ENCODE results near the gene RNF19B.

DNA sequence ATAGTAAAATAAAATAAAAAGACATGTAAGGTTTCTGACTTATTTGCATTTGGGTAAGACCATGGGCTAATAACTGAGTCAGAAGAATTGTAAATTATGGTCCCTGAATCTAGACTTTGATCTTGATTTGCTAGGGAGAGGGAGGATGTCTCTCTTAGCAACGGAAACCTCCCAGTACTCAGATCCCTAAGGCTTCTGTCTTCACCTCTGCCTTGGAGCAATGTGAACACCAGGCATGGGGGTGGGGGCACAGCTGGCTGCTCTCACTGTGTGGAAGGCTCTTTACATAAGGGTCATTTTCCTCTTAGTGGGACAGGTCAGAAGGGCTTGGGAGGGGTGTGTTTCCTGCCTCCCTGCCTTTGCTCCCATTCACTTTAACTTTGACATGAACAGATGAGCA lies 46.4 kb downstream of the RNF19B start:
- no peak for TF ChIP-seq POLR2A (IDR thresholded peaks at IDR 0.05; ENCODE audit: low read depth, low read length)
- no peak for TF ChIP-seq POLR2AphosphoS5 (IDR thresholded peaks at IDR 0.05; ENCODE audit: low read depth, low read length)
- TF ChIP-seq TAF1 (IDR thresholded peaks at IDR 0.05; ENCODE audit: low read depth, low read length): no peak

Data from GM12891 (cell line).